LNCaP clone FGC (cell line): ENCODE data around the gene GOSR2.

Source experiments
- DNase-seq: peaks from one replicate; pipeline ENCODE4 v3.0.0-alpha.2; 2011; ENCODE audit warnings: low read depth
- H3K4me3 ChIP-seq: 2 replicates; pipeline ENCODE4 v1.5.1; 2011; ENCODE audit warnings: mild to moderate bottlenecking, low read depth, low read length, control low read depth
- CTCF ChIP-seq: IDR thresholded peaks from 2 replicates; pipeline ENCODE4 v1.5.1; 2012; ENCODE audit warnings: mild to moderate bottlenecking; ENCODE audit not compliant: control insufficient read depth, insufficient read depth; ENCODE audit errors: extremely low read depth

Gene GOSR2

GRCh38 chr17:46885415-46886309, 37.3 kb upstream of the GOSR2 start:
- no peak for TF ChIP-seq CTCF
- no peak for DNase-seq
- H3K4me3 ChIP-seq = no peak overlapping the region

DNA sequence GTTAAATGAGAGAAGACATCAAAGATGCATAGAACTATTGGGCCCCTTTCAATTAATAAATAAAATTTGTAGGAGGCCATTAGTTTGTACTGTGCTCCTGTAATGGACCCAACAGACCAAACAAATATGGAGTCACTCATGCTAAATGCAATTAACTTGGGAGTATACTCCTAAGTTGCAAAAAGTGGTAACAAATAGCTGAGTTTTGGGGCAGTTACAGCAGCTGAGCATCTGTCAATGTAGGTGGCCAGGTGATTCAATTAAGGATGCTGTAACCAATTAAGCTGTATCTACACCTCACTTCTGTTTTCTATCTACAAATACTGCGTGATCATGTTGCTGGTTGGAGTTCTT, 36.7 kb upstream of the GOSR2 start:
- H3K4me3 ChIP-seq = no peak overlapping the region
- no peak for DNase-seq
- TF ChIP-seq CTCF = no peak

DNA sequence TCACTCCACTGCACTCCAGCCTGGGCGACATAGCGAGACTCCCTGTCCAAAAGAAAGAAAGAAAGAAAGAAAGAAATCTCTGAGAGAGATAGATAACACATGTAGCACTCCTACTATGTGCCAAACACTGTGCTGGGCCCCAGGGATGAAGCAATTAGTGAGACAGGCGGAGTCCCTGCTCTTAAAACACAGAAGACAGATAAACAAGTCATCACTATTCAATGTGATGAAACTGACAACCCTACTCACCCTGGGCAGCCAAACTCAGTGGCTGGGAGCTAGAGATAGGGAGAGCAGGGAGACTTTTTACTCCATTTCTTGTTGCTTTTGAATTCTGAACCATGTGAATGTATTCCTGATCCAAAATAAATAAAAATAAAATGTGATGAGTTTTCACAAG, 35.2 kb upstream of the GOSR2 start:
- no peak for TF ChIP-seq CTCF
- DNase-seq = no peak

DNA sequence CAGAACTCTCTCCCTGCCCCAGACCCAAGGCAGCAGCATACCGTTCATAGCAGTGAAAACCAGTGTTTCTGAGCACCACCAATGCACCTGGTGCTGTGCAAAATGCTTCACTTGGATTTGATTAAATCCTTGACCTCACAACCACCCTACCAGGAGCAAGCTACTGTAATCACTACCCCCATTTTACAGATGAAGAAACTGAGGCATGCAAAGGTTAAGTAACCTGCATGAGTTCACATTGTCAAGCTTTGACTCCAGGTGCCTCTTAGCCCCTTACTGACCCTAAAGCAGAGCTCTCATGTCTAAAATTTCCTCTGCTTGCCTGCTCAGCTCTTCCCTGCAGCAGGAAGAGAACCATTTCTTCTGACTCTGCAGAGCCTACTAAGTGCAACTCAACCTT, 34.2 kb upstream of the GOSR2 start:
- no peak overlapping the region for H3K4me3 ChIP-seq
- DNase-seq = no peak
- no peak for TF ChIP-seq CTCF

More for the DNA sequence above, 35.2 kb upstream of the GOSR2 start:
- H3K4me3 ChIP-seq = no peak overlapping the region

DNA sequence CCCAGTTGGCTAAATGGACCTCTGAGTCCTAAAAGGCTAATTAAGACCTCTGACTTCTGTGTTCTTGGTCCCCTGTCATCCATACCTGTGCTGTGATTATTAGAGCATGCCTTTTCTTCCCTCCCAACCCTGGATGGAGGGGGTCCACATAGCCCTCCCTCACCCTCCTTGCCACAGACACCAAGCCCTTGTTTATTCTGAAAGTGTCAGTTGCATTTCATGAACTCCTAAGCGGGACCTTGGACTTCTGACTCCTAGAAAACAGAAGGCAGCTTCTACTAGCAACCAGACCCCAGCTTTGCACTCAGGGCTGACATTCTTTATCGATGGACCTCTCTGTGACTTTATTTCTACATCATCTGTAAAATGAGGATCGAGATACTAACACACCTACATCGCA, 33.4 kb upstream of the GOSR2 start:
- no peak overlapping the region for H3K4me3 ChIP-seq
- no peak for TF ChIP-seq CTCF
- no peak for DNase-seq

GRCh38 chr17:46889992-46890564, 32.9 kb upstream of the GOSR2 start:
- TF ChIP-seq CTCF = no peak
- DNase-seq = no peak

More at GRCh38 chr17:46889992-46890564, 32.9 kb upstream of the GOSR2 start:
- no peak overlapping the region for H3K4me3 ChIP-seq
